Calu3 (cell line): ENCODE data around the gene LIN28B. TPM values are rescaled to one million over a fixed set of nuclear protein-coding genes. Genes with fewer than 3 reads are reported as not detected.
"Not testable (repeated sequence)": the region's sequence is repeated elsewhere in the genome, so short reads cannot be mapped to it uniquely, and the experiment has no call there.

ENCODE experiments used
- BruUV-seq: library from RNA; stranded (reverse); fragments of 400-500 nt; replicated peaks from 2 replicates; lab custom pipeline; 2021; lab: Mats Ljungman, UMichigan
- CTCF ChIA-PET: fragments of 300-600 bp; sonication (Branson Sonifier 250); formaldehyde crosslinking; loops from one replicate; lab custom pipeline; 2022; ENCODE audit warnings: antibody characterized with exemption; lab: Charles Lee
- DNase-seq: peaks from one replicate; pipeline ENCODE4 v3.0.0; 2022
- H3K27ac Mint-ChIP-seq: one replicate; pipeline ENCODE4 v1.8.0; 2022; ENCODE audit warnings: mixed read lengths; ENCODE audit not compliant: unreplicated experiment
- H3K27me3 Mint-ChIP-seq: one replicate; pipeline ENCODE4 v1.8.0; 2022; ENCODE audit warnings: mixed read lengths; ENCODE audit not compliant: unreplicated experiment
- H3K36me3 Mint-ChIP-seq: one replicate; pipeline ENCODE4 v1.8.0; 2022; ENCODE audit warnings: mild to moderate bottlenecking, moderate library complexity, mixed read lengths; ENCODE audit not compliant: insufficient read depth, unreplicated experiment
- H3K4me1 Mint-ChIP-seq: one replicate; pipeline ENCODE4 v1.8.0; 2022; ENCODE audit warnings: mild to moderate bottlenecking, low read depth, mixed read lengths; ENCODE audit not compliant: unreplicated experiment
- H3K4me3 Mint-ChIP-seq: one replicate; pipeline ENCODE4 v1.8.0; 2022; ENCODE audit warnings: mild to moderate bottlenecking, low read depth, moderate library complexity, mixed read lengths; ENCODE audit not compliant: unreplicated experiment
- H3K9me3 Mint-ChIP-seq: one replicate; pipeline ENCODE4 v1.8.0; 2022; ENCODE audit warnings: low read depth, mixed read lengths; ENCODE audit not compliant: unreplicated experiment
- intact Hi-C: fragments of 100-400 bp; cut with micrococcal nuclease; formaldehyde crosslinking; loops from one replicate; pipeline ENCODE4 v1.10.0; 2022; ENCODE audit not compliant: unreplicated experiment
- total RNA-seq: library from RNA; stranded (reverse); gene quantifications from 2 replicates; pipeline ENCODE4 v1.2.3, GENCODE V29; 2022
- TF ChIP-seq, protein P1 (sequence below): fragments of 200-600 bp; IDR thresholded peaks from one replicate; pipeline ENCODE4 v1.8.0; 2022; ENCODE audit warnings: antibody characterized with exemption; ENCODE audit not compliant: unreplicated experiment

Gene LIN28B
- total RNA-seq, 1 experiment from 2014 or later = not detected

DNA sequence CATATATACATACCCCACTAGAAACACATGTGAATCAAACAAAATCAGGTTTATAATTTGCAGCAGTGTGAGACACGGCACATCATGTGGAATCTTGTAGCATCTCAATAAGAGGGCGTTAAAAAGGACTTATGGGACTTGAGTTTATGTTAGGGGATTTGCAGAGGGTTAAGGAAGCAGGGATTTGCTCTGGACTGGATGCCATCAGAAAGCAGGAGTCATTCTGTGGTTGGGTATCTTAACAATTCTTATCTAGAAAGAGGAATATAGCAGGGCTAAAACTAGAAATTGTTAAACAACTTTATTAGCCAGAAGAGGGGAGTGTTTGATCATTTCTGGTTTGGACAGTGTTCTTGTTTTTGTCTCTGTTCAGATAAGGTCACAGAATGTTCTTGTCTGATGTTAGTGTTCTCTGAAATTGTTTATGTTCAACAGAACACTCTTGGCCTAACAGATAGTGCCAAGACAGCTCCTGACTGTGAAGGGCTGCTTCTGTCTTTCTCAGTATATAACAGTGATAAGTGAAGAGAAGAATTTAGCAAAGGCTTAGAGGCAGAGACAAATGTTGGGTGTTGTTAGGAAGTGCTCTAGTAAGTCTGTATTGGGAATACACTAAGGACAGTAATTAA, 39.2 kb downstream of the LIN28B start:
- no peaks in the 10 kb centered on the region for H3K9me3 Mint-ChIP-seq
- intact Hi-C loops = loop anchor here (1.0 kb wide), 1 partner anchor 81 kb away; no protein-coding TSS in a partner anchor
- TF ChIP-seq, protein P1, sequence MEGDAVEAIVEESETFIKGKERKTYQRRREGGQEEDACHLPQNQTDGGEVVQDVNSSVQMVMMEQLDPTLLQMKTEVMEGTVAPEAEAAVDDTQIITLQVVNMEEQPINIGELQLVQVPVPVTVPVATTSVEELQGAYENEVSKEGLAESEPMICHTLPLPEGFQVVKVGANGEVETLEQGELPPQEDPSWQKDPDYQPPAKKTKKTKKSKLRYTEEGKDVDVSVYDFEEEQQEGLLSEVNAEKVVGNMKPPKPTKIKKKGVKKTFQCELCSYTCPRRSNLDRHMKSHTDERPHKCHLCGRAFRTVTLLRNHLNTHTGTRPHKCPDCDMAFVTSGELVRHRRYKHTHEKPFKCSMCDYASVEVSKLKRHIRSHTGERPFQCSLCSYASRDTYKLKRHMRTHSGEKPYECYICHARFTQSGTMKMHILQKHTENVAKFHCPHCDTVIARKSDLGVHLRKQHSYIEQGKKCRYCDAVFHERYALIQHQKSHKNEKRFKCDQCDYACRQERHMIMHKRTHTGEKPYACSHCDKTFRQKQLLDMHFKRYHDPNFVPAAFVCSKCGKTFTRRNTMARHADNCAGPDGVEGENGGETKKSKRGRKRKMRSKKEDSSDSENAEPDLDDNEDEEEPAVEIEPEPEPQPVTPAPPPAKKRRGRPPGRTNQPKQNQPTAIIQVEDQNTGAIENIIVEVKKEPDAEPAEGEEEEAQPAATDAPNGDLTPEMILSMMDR = no peak
- H3K4me3 Mint-ChIP-seq = no peak overlapping the region
- BruUV-seq = no TSS peak
- no peaks in the 10 kb centered on the region for H3K27me3 Mint-ChIP-seq
- CTCF ChIA-PET = no interaction called here
- no peak for DNase-seq
- no peak overlapping the region for H3K27ac Mint-ChIP-seq
- no peaks in the 10 kb centered on the region for H3K4me1 Mint-ChIP-seq
- no peaks in the 10 kb centered on the region for H3K36me3 Mint-ChIP-seq

DNA sequence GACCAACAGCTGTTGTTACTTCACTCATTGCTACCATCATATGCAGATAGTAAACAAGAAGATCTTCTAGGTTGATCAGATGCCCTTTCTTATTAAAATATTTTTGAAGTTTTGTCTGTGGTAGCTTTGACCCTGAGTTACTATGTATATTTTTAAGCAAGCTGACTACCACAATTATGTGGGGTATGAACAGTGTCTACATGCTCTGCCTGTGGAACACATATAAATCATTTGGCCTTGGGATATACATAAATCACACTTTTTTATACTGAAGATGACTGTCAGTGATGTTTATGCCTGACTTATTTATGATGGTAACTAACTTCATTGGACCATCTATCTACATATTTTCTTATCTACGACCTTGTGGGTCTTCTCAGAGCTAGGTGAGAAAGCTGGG, 44.2 kb downstream of the LIN28B start:
- no peak overlapping the region for H3K4me3 Mint-ChIP-seq
- H3K27ac Mint-ChIP-seq = no peak overlapping the region

DNA sequence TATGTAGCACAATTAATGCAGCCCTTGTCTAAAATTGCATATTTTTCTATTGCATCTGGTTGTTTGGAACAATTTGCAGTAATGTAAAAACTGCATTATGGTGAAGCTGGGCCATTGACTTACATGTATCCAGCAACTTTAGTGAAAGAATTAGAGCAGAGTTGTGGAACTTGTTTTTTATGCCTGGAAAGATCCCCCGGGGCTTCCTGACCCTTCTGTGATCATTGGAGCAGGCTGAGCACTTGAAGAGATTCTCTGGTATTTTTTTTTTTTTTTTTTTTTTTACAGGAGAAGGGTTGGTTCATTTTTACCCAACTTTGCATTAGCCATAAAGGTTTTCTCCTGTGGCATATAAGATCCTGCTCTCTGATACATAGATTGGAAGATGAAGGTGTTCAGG, 45.0 kb downstream of the LIN28B start:
- CTCF ChIA-PET = no interaction called here
- H3K4me3 Mint-ChIP-seq = no peak overlapping the region
- DNase-seq = no peak
- H3K4me1 Mint-ChIP-seq = no peaks in the 10 kb centered on the region
- H3K27ac Mint-ChIP-seq = no peak overlapping the region
- intact Hi-C loops = no loop called here
- H3K36me3 Mint-ChIP-seq = peaks cover 4% of the 10 kb centered on the region
- H3K9me3 Mint-ChIP-seq = no peaks in the 10 kb centered on the region
- no TSS peak for BruUV-seq
- TF ChIP-seq, protein P1 = no peak
- H3K27me3 Mint-ChIP-seq = no peaks in the 10 kb centered on the region

More for the DNA sequence above, 44.2 kb downstream of the LIN28B start:
- CTCF ChIA-PET = interaction anchor here (0.5 kb wide), 1 partner anchor 42 kb away, joined by 3 read pairs; no protein-coding TSS in a partner anchor
- BruUV-seq = no TSS peak
- Mint-ChIP-seq H3K36me3 (peaks cover 4% of the 10 kb centered on the region), H3K9me3 (no peaks in the 10 kb centered on the region), H3K27me3 (no peaks in the 10 kb centered on the region), H3K4me1 (no peaks in the 10 kb centered on the region)
- TF ChIP-seq, protein P1 = no peak
- intact Hi-C loops = no loop called here
- no peak for DNase-seq

DNA sequence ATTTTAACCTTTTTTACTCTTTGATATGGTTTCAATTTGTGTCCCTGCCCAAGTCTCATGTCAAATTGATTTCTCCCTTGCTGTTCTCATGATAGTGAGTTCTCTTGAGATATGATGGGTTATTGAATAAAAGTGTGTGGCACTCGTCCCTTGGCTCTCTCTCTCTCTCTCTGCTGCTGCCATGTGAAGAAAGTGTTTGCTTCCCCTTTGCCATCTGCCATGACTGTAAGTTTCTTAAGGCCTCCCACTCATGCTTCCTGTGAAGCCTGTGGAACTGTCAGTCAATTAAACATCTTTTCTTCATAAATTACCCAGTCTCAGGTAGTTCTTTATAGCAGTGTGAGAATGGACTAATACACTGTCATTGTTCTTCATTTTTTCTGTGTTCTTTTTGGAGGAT, 48.5 kb downstream of the LIN28B start:
- no TSS peak for BruUV-seq
- Mint-ChIP-seq H3K27ac (no peak overlapping the region), H3K9me3 (no peaks in the 10 kb centered on the region), H3K4me3 (no peak overlapping the region), H3K27me3 (no peaks in the 10 kb centered on the region), H3K36me3 (peaks cover 4% of the 10 kb centered on the region), H3K4me1 (no peaks in the 10 kb centered on the region)
- no peak for DNase-seq
- CTCF ChIA-PET = no interaction called here
- intact Hi-C loops = no loop called here
- TF ChIP-seq, protein P1 = no peak

DNA sequence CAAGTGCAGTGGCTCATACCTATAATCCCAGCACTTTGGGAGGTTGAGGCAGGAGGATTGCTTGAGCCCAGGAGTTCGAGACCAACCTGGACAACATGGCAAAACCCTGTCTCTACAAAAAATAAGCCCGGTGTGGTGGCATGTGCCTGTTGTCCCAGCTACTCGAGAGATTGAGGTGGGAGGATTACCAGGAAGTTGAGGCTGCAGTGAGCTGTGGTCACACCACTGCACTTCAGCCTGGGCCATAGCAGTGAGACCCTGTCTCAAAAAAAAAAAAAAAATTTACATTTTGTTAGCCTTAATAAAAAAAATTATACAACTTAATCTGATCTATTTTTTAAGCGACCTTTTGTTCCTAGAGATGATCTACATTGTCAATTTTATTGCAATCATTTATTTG, 56.6 kb downstream of the LIN28B start:
- CTCF ChIA-PET, H3K27ac Mint-ChIP-seq, H3K4me3 Mint-ChIP-seq, H3K36me3 Mint-ChIP-seq, H3K9me3 Mint-ChIP-seq, H3K4me1 Mint-ChIP-seq, BruUV-seq, H3K27me3 Mint-ChIP-seq, DNase-seq: not testable (repeated sequence)
- intact Hi-C loops = loop anchor here (2.0 kb wide), 1 partner anchor 61 kb away; no protein-coding TSS in a partner anchor
